ENCODE results near the gene UBXN10. TPM values are rescaled to one million over a fixed set of nuclear protein-coding genes. Genes with fewer than 3 reads are reported as not detected.

Gene UBXN10
- total and polyA plus RNA-seq, 2 of the 8 experiments (the other 6 are each of a cell fraction or from before 2014, with no cell fraction given): 0.43 to 0.68 TPM

GRCh38 chr1:20216574-20216973 lies 30.7 kb downstream of the UBXN10 start:
- Histone ChIP-seq H3K4me3 (ENCODE audit: extremely low read depth in 1 of 4, insufficient read depth in 2 of 4, low read depth in 3 of 4, low read length in 4 of 4) (no peak overlapping the region), H3K14ac (ENCODE audit: insufficient read length) (no peak overlapping the region), H4K5ac (ENCODE audit: insufficient read length, low read depth, low read length) (no peak overlapping the region), H2AFZ (ENCODE audit: low read length) (no peak overlapping the region), H2BK5ac (ENCODE audit: low read depth, low read length) (no peak overlapping the region), H2AK5ac (ENCODE audit: low read depth, low read length) (no peak overlapping the region), H4K91ac (replicated peaks; ENCODE audit: insufficient read length, low read length) (no peak overlapping the region), H3K27ac (ENCODE audit: low read depth, low read length) (no peak overlapping the region), H3K18ac (ENCODE audit: extremely low read depth, low read length) (no peak overlapping the region), H3K79me2 (ENCODE audit: control insufficient read depth in 1 of 2, insufficient read depth in 2 of 2, low read length in 2 of 2) (no peaks in the 10 kb centered on the region), H4K20me1 (replicated peaks in 1 of 2; ENCODE audit: control insufficient read depth in 1 of 2, insufficient read depth in 2 of 2, low read length in 2 of 2) (no peaks in the 10 kb centered on the region), H2BK12ac (ENCODE audit: low read depth, low read length) (no peak overlapping the region), H3K56ac (replicated peaks; ENCODE audit: insufficient read length, low read depth, low read length) (no peak overlapping the region), H3K9ac (replicated peaks in 1 of 4; ENCODE audit: extremely low read depth in 1 of 4, low read depth in 3 of 4, low read length in 3 of 4) (no peak overlapping the region), H2BK20ac (ENCODE audit: low read length) (no peak overlapping the region), H3K27me3 (replicated peaks in 1 of 4; ENCODE audit: control insufficient read depth in 3 of 4, extremely low read depth in 1 of 4, insufficient read depth in 3 of 4, low read length in 3 of 4) (no peaks in the 10 kb centered on the region; a peak in 1 of 7 replicates), H3K4ac (replicated peaks; ENCODE audit: insufficient read length, low read depth, low read length) (no peak overlapping the region), H4K8ac (ENCODE audit: extremely low read depth, insufficient read depth, low read length) (no peak overlapping the region), H3K23ac (ENCODE audit: insufficient read length) (no peak overlapping the region), H2BK120ac (replicated peaks; ENCODE audit: low read depth, low read length) (no peak overlapping the region), H2BK15ac (ENCODE audit: low read length) (no peak overlapping the region), H3K4me1 (replicated peaks in 1 of 4; ENCODE audit: control insufficient read depth in 3 of 4, insufficient read depth in 4 of 4, low read length in 3 of 4) (peaks cover 0 to 4% (median 2%) of the 10 kb centered on the region in 4 experiments; a peak in 3 of 7 replicates), H3K36me3 (ENCODE audit: control insufficient read depth in 2 of 4, insufficient read depth in 4 of 4, low read length in 3 of 4) (no peaks in the 10 kb centered on the region), H3K79me1 (ENCODE audit: low read depth, low read length) (no peaks in the 10 kb centered on the region), H3K9me3 (ENCODE audit: insufficient read depth in 2 of 2, low read depth in 1 of 2, low read length in 1 of 2) (no peaks in the 10 kb centered on the region), H3K4me2 (ENCODE audit: insufficient read depth in 1 of 2, low read depth in 2 of 2, low read length in 2 of 2) (no peak overlapping the region), H3K23me2 (ENCODE audit: low read depth, low read length) (no peaks in the 10 kb centered on the region)
- DNase-seq (ENCODE audit: low read depth in 1 of 2, low spot score in 2 of 2) (no peak), FAIRE-seq (no peak)
- TF ChIP-seq CTCF (IDR thresholded peaks at IDR 0.05; ENCODE audit: control extremely low read depth in 1 of 3, insufficient read depth in 1 of 3, low read depth in 1 of 3, low read length in 3 of 3) (peak in 2 of 3 experiments; percentile 61 to 64; a peak in 3 of 4 replicates), KDM1A (IDR thresholded peaks at IDR 0.05; ENCODE audit: borderline replicate concordance, low read length) (0 out of 2 replicates have a peak, but pooled peaks have one; percentile 39), RFX5 (IDR thresholded peaks at IDR 0.05; ENCODE audit: borderline replicate concordance, low read depth, low read length) (no peak), RAD21 (IDR thresholded peaks at IDR 0.05 in 1 of 2, conservative IDR thresholded peaks at IDR 0.05 in 1 of 2; ENCODE audit: low read depth in 2 of 2, low read length in 2 of 2) (peak; percentile 75 to 79), SIX5 (IDR thresholded peaks at IDR 0.05; ENCODE audit: low read depth, low read length) (no peak)
- ChIA-PET POLR2A (ENCODE audit: partially characterized antibody) (interaction anchor here (0.9 kb wide), 1 partner anchor 30 kb away, joined by 3 read pairs; the partner anchor contains the start of genes PLA2G2C and UBXN10), CTCF (ENCODE audit: partially characterized antibody) (interaction anchor here (0.6 to 4.6 kb wide), 38 partner anchors 9 to 299 kb away, joined by 3 to 32 read pairs (median 4); partner anchors contain the start of gene VWA5B1)
- 93% methylated on average over 1 of the region's 1 CpG; no CpG with 5 or more reads in 1 of the 2 experiments for WGBS, 2 experiments (ENCODE audit: extremely low coverage in 1 of 2, insufficient coverage in 1 of 2, insufficient read length in 1 of 2, insufficient replicate concordance in 2 of 2, low coverage in 1 of 2, low lambda C conversion rate in 2 of 2, missing lambda C conversion rate in 1 of 2)
